ENCODE results near the gene BRCA2. TPM values are rescaled to one million over a fixed set of nuclear protein-coding genes. Genes with fewer than 3 reads are reported as not detected.

BRCA2 gene
- total and polyA plus RNA-seq, 2 donors (not counting 1 experiment from before 2014, with no cell fraction given), result 1.2 to 6.0 TPM

DNA sequence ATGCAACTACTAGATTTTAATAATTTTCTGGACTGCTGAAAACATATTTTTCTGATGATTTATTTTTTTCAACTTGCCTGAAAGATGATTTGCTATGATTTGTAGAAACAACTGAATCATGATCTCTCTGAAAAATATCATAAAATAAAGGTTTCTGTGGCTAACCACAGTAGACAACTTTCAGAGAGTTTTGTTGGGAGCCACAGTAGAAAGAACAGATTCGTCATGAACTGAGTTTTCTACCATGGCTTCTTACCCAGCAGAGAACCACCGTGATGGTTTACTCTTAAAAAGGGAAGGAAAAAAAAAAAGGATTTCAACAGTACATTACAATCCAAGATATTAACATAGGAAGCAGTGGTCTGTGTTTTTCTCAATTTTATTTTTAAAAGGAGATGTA is 18.1 kb upstream of the BRCA2 start:
- Histone ChIP-seq H3K36me3 (replicated peaks in 1 of 2; ENCODE audit: control extremely low read depth in 1 of 2, control insufficient read depth in 1 of 2, extremely low read depth in 1 of 2, insufficient read depth in 2 of 2, low read length in 1 of 2) (no peaks in the 10 kb centered on the region), H3K9ac (ENCODE audit: low read length) (no peak overlapping the region), H3K27ac (ENCODE audit: low read length in 2 of 2) (no peak overlapping the region), H3K27me3 (replicated peaks in 1 of 4; ENCODE audit: control extremely low read depth in 1 of 4, control insufficient read depth in 3 of 4, insufficient read depth in 4 of 4, low read length in 3 of 4) (peaks cover 0 to 17% (median 6%) of the 10 kb centered on the region in 4 experiments), H4K20me1 (ENCODE audit: control insufficient read depth, insufficient read depth, low read length, poor library complexity, severe bottlenecking) (no peaks in the 10 kb centered on the region), H2AFZ (ENCODE audit: insufficient read depth, low read depth, low read length, poor library complexity, severe bottlenecking) (no peak overlapping the region), H3K4me1 (ENCODE audit: control insufficient read depth in 2 of 2, insufficient read depth in 2 of 2, low read length in 2 of 2) (no peaks in the 10 kb centered on the region), H3K4me2 (replicated peaks; ENCODE audit: low read depth, low read length, poor library complexity, severe bottlenecking) (no peak overlapping the region), H3K79me2 (ENCODE audit: control insufficient read depth, insufficient read depth, low read length) (no peaks in the 10 kb centered on the region), H3K4me3 (ENCODE audit: control extremely low read depth in 1 of 5, extremely low read depth in 1 of 5, insufficient read depth in 1 of 5, low read depth in 2 of 5, low read length in 4 of 5) (no peak overlapping the region), H3K9me3 (ENCODE audit: control extremely low read depth in 1 of 3, control insufficient read depth in 2 of 3, insufficient read depth in 1 of 3, low read length in 2 of 3) (no peaks in the 10 kb centered on the region)
- Mint-ChIP-seq H3K27me3 (peaks cover 9% of the 10 kb centered on the region), H3K4me3 (no peak overlapping the region), H3K27ac (no peak overlapping the region), H3K4me1 (no peaks in the 10 kb centered on the region), H3K9me3 (ENCODE audit: insufficient read depth) (no peaks in the 10 kb centered on the region)
- WGBS (ENCODE audit: insufficient coverage), result no CpG with 5 or more reads among the region's 2 CpGs
- CTCF ChIA-PET, result no interaction called here
- POLR2A ChIA-PET, result no interaction called here
- DNase-seq (no peak), ATAC-seq (ENCODE audit: low read depth) (no peak)
- intact Hi-C loops (cut with micrococcal nuclease), result no loop called here
- no peak for TF ChIP-seq EZH2 (IDR thresholded peaks at IDR 0.05; ENCODE audit: borderline replicate concordance, insufficient read depth, low read depth, low read length, poor library complexity, severe bottlenecking)
- TF ChIP-seq, protein P1, sequence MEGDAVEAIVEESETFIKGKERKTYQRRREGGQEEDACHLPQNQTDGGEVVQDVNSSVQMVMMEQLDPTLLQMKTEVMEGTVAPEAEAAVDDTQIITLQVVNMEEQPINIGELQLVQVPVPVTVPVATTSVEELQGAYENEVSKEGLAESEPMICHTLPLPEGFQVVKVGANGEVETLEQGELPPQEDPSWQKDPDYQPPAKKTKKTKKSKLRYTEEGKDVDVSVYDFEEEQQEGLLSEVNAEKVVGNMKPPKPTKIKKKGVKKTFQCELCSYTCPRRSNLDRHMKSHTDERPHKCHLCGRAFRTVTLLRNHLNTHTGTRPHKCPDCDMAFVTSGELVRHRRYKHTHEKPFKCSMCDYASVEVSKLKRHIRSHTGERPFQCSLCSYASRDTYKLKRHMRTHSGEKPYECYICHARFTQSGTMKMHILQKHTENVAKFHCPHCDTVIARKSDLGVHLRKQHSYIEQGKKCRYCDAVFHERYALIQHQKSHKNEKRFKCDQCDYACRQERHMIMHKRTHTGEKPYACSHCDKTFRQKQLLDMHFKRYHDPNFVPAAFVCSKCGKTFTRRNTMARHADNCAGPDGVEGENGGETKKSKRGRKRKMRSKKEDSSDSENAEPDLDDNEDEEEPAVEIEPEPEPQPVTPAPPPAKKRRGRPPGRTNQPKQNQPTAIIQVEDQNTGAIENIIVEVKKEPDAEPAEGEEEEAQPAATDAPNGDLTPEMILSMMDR (IDR thresholded peaks at IDR 0.05), result no peak

DNA sequence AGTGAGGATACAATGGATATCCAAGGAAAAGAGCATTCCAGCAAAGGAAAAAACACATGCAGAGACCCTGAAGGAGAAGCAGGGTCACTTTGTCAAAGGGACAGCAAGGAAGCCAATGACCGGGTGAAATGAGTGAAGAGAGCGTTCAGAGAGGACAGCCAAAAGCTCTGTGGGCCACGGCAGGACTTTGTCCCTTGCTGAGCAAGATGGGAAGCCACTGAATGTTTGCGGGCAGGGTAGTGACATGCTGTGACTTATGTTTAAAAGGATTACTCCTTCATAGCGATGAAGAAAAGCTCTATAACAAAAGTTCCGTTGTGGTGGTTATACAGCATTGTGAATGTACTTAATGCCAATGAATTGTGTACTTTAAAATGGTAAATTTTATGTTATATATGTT is 16.6 kb upstream of the BRCA2 start:
- no peak overlapping the region for H3K4me2 ChIP-seq (replicated peaks; ENCODE audit: low read depth, low read length, poor library complexity, severe bottlenecking)
- TF ChIP-seq, protein P1 (IDR thresholded peaks at IDR 0.05), result no peak
- TF ChIP-seq EZH2 (IDR thresholded peaks at IDR 0.05; ENCODE audit: borderline replicate concordance, insufficient read depth, low read depth, low read length, poor library complexity, severe bottlenecking), result no peak
- no peaks in the 10 kb centered on the region for H3K79me2 ChIP-seq (ENCODE audit: control insufficient read depth, insufficient read depth, low read length)
- no peak overlapping the region for H3K9ac ChIP-seq (ENCODE audit: low read length)
- no peaks in the 10 kb centered on the region for H3K36me3 ChIP-seq (replicated peaks in 1 of 2; ENCODE audit: control extremely low read depth in 1 of 2, control insufficient read depth in 1 of 2, extremely low read depth in 1 of 2, insufficient read depth in 2 of 2, low read length in 1 of 2)
- CTCF ChIA-PET, result no interaction called here
- no peak overlapping the region for H3K4me3 ChIP-seq (ENCODE audit: control extremely low read depth in 1 of 5, extremely low read depth in 1 of 5, insufficient read depth in 1 of 5, low read depth in 2 of 5, low read length in 4 of 5)
- Mint-ChIP-seq H3K9me3 (ENCODE audit: insufficient read depth) (no peaks in the 10 kb centered on the region), H3K4me1 (no peaks in the 10 kb centered on the region), H3K27me3 (peaks cover 9% of the 10 kb centered on the region), H3K4me3 (no peak overlapping the region), H3K27ac (no peak overlapping the region)
- H2AFZ ChIP-seq (ENCODE audit: insufficient read depth, low read depth, low read length, poor library complexity, severe bottlenecking), result no peak overlapping the region
- intact Hi-C loops (cut with micrococcal nuclease), result no loop called here
- H3K27me3 ChIP-seq (replicated peaks in 1 of 4; ENCODE audit: control extremely low read depth in 1 of 4, control insufficient read depth in 3 of 4, insufficient read depth in 4 of 4, low read length in 3 of 4), result peaks cover 0 to 17% (median 6%) of the 10 kb centered on the region in 4 experiments
- no peaks in the 10 kb centered on the region for H3K9me3 ChIP-seq (ENCODE audit: control extremely low read depth in 1 of 3, control insufficient read depth in 2 of 3, insufficient read depth in 1 of 3, low read length in 2 of 3)
- H4K20me1 ChIP-seq (ENCODE audit: control insufficient read depth, insufficient read depth, low read length, poor library complexity, severe bottlenecking), result no peaks in the 10 kb centered on the region
- ATAC-seq (ENCODE audit: low read depth) (no peak), DNase-seq (no peak)
- 98% methylated on average over 4 of the region's 6 CpGs for WGBS (ENCODE audit: insufficient coverage)
- POLR2A ChIA-PET, result no interaction called here
- no peaks in the 10 kb centered on the region for H3K4me1 ChIP-seq (ENCODE audit: control insufficient read depth in 2 of 2, insufficient read depth in 2 of 2, low read length in 2 of 2)
- no peak overlapping the region for H3K27ac ChIP-seq (ENCODE audit: low read length in 2 of 2)

All from B cell (primary cell).